HL-60 (cell line): ENCODE measurements around the gene LUZP2.

Experiments
- DNase-seq, 2 experiments: peaks; one replicate each; pipeline ENCODE4 v3.0.0-alpha.2; 2010 to 2020; ENCODE audit warnings: low read depth in 1 of 2, low spot score in 1 of 2
- H3K27ac ChIP-seq: fragments of 250-450 bp; sonication (Bioruptor Pico); replicated peaks from 2 replicates; pipeline ENCODE4 v1.5.1; 2020; ENCODE audit warnings: mild to moderate bottlenecking, moderate library complexity
- H3K27me3 ChIP-seq: fragments of 250-450 bp; sonication (Bioruptor Pico); 2 replicates; pipeline ENCODE4 v1.5.1; 2021; ENCODE audit warnings: mild to moderate bottlenecking, moderate library complexity; ENCODE audit not compliant: insufficient read depth, poor library complexity, severe bottlenecking
- H3K4me3 ChIP-seq: replicated peaks from 2 replicates; pipeline ENCODE4 v1.5.1; 2011; ENCODE audit warnings: mild to moderate bottlenecking, control low read depth, low read length; ENCODE audit not compliant: insufficient read depth
- CTCF ChIP-seq: IDR thresholded peaks from one replicate; pipeline ENCODE4 v1.5.1; 2011; ENCODE audit warnings: low read length, control low read depth, inconsistent platforms; ENCODE audit not compliant: insufficient read depth
- GABPA ChIP-seq: IDR thresholded peaks from 2 replicates; pipeline ENCODE4 v1.6.1; 2012; ENCODE audit warnings: low read depth
- POLR2AphosphoS5 ChIP-seq: IDR thresholded peaks from 2 replicates; pipeline ENCODE4 v1.6.1; 2012; ENCODE audit warnings: low read depth
- REST ChIP-seq: IDR thresholded peaks from 2 replicates; pipeline ENCODE4 v1.6.1; 2012; ENCODE audit warnings: low read depth; ENCODE audit not compliant: insufficient replicate concordance
- SPI1 ChIP-seq: IDR thresholded peaks from 2 replicates; pipeline ENCODE4 v1.6.1; 2012; ENCODE audit warnings: low read depth, mild to moderate bottlenecking, borderline replicate concordance

The LUZP2 gene

GRCh38 chr11:25048632-25049031, 551.8 kb downstream of the LUZP2 start:
- H3K27me3 ChIP-seq, result no peaks in the 10 kb centered on the region
- no peak overlapping the region for H3K4me3 ChIP-seq
- H3K27ac ChIP-seq, result no peak overlapping the region
- TF ChIP-seq POLR2AphosphoS5 (no peak), REST (no peak), SPI1 (no peak), GABPA (no peak), CTCF (no peak)
- no peak for DNase-seq

GRCh38 chr11:25052844-25053243, 556.0 kb downstream of the LUZP2 start:
- no peak overlapping the region for H3K4me3 ChIP-seq
- H3K27ac ChIP-seq, result no peak overlapping the region
- no peaks in the 10 kb centered on the region for H3K27me3 ChIP-seq
- DNase-seq, result no peak
- TF ChIP-seq REST (no peak), CTCF (no peak), SPI1 (no peak), GABPA (no peak), POLR2AphosphoS5 (no peak)

GRCh38 chr11:25057861-25058260, 561.0 kb downstream of the LUZP2 start:
- no peak for DNase-seq
- no peak overlapping the region for H3K4me3 ChIP-seq
- H3K27me3 ChIP-seq, result no peaks in the 10 kb centered on the region
- TF ChIP-seq SPI1, result no peak
- no peak for TF ChIP-seq CTCF
- no peak for TF ChIP-seq REST
- no peak for TF ChIP-seq POLR2AphosphoS5
- no peak for TF ChIP-seq GABPA
- no peak overlapping the region for H3K27ac ChIP-seq
